Stimulated activated CD4-positive, alpha-beta T cell treated with anti-CD3 and anti-CD28 coated beads, TNF-alpha, amount 100 ng/mL, for 1 hour (primary cell): Measurements from ENCODE around the gene BARHL2.

Experiments used
- DNase-seq, 3 donors: peaks; one replicate each; pipeline ENCODE4 v3.0.0-alpha.2; 2020; ENCODE audit warnings: low read depth in 3 of 3, low spot score in 1 of 3

BARHL2 gene

GRCh38 chr1:90724926-90725656 lies 8.0 kb upstream of the BARHL2 start:
- no peak for DNase-seq

- DNase-seq, result no peak
These were observed 7.3 kb upstream of the BARHL2 start for GRCh38 chr1:90724361-90724760.

GRCh38 chr1:90723590-90724108 lies 6.5 kb upstream of the BARHL2 start:
- DNase-seq, result no peak

- DNase-seq, result no peak
These were observed 5.9 kb upstream of the BARHL2 start for GRCh38 chr1:90722874-90723589.

GRCh38 chr1:90721210-90722194 lies 4.4 kb upstream of the BARHL2 start:
- DNase-seq, result no peak

DNA sequence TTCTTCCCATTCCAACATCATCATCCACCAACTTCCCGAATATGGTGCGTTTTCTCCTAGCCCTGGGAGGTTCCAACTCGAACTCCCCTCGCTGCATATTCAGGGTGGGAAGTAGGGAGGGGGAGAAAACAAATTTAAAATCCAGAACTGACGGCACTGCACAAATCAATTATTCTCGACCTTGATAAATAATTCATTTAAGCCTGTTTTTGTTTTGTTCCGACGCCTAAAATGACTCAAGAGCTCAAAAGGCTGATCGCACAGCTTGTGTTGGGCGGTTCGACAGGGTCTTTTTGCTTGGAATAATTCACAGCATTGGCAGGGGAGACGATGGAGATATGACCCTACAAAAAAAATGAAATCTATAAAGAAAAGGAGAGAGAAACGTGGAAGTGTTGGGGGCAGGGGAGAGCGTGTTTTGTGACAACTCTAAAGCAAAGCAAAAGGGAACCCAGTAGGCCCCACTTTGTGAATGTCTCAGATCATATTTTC lies 3.1 kb upstream of the BARHL2 start:
- DNase-seq, result no peak

DNA sequence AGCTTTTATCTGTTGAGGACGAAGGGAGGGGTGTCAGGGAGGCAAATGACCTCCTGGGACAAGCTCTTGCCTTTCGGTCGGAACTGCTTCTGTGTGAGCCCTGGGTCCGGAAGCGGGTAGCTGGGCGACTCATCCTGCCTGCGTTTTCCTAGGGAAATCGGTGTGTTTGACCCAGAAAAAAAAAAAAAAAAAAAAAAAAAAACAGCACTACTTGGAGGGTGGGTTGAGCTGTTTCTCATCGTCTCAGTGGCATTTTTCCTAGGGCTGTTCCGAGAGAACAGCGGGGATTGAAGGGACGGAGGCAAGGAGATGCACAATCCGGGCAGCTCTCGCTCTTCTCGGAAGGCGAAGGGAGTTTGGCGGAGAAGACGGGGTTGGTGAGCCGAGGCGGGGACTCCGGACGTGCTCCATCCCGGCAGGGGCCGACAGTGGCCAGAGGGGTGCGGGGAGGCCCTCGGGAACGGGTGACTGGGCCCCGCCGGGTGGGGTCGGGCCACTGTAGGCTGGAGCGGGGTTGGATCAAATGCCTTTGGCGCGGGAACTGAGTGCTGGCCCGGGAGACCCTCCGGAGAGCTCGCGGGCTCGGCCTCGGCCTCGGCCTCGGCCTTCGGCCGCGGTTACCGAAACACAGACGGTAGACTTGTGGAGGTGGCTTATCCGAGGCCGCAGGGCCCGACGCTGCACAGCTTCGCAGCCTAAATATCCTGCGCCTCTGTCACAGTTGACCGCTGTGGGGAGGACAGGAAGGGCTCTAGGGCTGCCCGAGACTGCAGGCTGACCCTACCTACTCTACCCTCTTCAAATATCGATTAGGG lies 2.4 kb upstream of the BARHL2 start:
- no peak for DNase-seq

DNA sequence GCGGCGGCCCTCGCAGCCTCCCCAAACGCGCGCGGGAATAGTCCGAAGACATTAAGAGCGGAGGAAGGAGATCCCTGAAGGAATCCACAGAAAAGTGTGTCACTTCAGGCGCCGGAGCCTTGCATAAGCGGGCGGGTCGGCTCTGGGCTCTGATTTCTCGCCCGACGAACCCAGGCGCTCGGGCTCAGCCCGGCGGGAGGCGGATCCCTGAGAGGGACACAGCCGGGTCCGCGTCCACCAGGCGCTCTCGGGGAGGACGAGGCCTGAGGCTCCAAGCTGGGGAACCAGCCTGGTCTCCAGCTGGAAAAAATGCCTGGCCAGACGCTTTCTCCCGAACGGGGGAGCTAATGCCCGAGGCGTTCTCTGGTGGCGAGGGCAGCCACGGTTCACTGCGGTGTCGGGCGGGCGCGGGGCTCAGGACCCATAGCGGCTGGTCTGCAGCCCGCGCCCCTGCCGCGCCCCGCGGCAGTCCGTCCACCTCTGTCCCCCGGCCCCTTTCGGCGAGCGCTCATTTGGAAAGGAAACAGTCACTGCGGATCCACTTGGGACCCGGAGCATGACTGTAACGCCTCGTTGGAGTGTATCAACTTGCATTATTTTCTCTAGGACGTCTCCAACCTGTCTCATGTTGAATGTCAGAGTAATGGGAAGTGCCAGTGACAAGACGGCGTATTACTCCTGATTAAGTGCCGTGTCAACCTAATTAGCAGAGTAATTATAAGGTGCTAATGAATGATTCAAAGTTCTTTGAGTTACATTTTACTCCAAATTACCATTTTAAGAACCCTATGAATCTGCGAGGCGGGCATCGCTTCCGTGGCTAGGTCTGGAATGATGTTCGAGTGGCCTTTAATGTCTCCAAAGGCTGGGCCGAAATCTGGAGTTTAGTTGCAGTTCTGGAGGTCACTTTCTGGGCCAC lies 1.6 kb upstream of the BARHL2 start:
- no peak for DNase-seq

GRCh38 chr1:90717665-90718410 lies 736 bp upstream of the BARHL2 start:
- DNase-seq, result no peak

GRCh38 chr1:90717356-90717664 lies 208 bp upstream of the BARHL2 start:
- no peak for DNase-seq

DNA sequence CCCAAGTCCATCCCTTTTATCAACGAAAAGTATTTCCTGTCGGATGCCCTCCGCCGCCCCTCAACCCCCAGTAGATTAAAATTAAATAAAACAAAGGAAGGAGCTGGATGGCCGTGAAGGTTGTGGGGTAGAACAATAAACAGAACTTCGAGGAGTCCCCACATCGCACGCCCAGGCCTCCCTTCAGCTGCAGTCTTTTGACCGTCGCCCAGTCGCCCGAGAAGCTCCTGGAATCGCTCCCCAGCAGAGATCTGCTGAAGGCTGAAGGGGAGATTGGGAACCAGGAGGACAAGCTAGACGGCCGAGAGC lies 905 bp downstream of the BARHL2 start:
- DNase-seq, result no peak

DNA sequence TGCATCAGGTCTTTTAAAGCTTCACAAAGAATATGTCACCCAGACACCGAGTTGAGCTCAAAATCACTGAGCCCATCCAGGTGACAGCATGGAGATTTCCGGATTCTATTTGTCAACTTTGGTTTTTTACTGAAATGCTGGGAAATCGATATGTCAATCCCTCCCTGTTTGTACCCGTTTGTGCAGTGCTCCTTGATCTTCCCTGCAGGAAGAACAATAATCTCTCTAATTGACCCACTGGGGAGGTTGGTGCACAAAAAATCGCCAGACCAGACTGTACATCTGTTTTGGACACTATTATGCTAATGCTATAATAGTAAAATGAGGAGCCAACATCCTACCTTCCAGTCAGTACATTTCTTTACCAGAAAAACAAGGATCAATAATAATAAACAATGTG lies 1.8 kb downstream of the BARHL2 start:
- DNase-seq, result no peak

DNA sequence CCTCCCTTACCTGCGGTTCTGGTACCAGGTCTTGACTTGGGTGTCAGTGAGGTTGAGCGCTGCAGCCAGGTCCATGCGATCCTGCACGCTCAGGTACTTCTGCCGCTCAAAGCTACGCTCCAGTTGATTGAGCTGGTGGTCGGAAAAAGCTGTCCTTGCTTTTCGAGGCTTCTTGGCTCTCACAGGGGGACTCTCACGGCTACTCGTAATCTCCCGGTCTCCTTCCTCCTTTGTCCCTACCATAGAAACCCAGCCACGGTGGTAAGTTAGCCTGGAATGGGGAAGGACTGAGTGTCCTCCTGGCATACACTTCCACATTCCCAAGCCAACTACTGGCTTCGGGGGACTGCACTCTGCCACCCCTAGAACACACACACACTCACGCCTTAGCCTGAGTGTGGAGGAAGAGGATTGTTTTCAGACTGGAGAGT lies 2.6 kb downstream of the BARHL2 start:
- DNase-seq, result no peak

DNA sequence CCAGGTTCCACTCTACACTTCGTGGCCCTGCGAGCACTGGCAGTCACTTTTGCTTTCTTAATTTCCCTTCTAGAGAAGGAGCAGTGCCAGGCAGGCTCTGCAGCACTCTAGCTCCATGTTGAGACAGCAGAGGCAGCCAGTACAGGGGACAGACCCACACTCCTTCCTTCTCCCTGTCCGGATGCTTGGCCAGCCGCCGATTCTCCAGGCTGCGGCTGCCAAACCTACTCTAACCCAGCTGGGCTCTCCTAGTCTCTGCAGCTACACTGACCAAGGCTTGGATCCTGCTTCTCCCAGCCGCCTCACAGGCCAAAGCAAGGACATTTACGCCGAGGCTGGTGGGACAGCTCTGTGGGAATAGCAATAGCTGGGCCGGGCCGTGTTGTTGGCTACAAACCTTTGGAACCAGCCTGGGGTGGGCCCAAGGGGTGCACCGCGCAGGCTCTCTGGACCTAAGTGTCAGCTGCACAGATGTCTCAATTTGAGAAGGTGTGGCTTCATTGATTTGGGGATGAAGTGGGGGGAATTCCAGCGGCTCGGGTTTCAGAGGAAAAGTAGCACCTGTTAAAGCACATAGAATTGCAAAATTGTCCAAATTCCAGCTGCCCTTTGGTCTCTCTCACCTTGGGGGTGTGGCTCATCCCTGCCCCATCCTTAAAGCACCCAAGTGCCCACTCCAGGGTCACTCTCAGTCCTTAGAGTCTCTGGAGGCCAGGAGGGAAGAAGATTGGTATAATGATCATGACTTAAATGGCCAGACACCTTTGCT lies 3.2 kb downstream of the BARHL2 start:
- no peak for DNase-seq

GRCh38 chr1:90712915-90713730 lies 4.0 kb downstream of the BARHL2 start:
- DNase-seq, result no peak

DNA sequence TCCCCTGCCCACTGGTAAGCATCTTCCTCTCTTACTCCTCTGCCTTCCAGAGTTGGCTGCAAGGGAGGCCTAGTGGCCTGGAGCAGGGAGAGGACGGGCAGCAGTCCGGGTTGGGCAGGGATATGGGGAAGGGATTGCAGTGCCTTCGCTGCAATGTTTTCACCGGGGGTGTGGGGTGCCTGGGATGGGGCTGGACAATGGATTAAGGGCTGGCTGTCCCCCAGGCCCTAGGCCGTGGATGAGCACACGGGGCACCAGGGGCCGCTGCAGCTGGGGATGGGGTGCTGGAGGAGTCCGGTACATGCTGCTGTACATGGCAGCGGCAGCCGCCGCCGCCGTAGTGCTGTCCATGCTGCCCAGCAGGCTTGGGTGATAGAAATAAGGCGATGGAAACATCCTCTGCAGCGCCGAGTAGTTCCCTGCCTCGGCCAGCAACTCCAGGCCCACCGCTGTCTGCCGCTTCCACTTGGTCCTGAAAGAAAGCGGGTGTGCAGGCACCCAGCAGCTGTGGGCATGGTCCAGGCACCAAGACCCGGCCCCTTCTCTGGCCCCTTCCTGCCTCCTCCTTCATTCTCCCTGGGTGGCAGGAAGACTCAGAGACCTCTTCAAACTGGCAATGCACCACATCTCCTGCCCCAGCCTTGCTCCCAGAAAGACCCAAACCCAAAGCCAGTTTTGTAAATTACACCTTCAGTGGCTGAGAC lies 4.8 kb downstream of the BARHL2 start:
- no peak for DNase-seq

GRCh38 chr1:90711696-90712095 lies 5.4 kb downstream of the BARHL2 start:
- no peak for DNase-seq
